ENCODE data around the gene TBX4. TPM values are rescaled to one million over a fixed set of nuclear protein-coding genes. Genes with fewer than 3 reads are reported as not detected.
A peak's percentile ranks its signal among the peaks of the same experiment; 100 is the strongest.
"Not testable (repeated sequence)": the region's sequence is repeated elsewhere in the genome, so short reads cannot be mapped to it uniquely, and the experiment has no call there.

Gene TBX4
- total RNA-seq, 1 donor from 2014 or later, result not detected

GRCh38 chr17:61431594-61432311 lies 20.5 kb upstream of the TBX4 start:
- no peak for ATAC-seq

GRCh38 chr17:61436273-61436672 lies 15.9 kb upstream of the TBX4 start:
- ATAC-seq, result no peak

- no peak for ATAC-seq
Observed at GRCh38 chr17:61436995-61437704, 15.1 kb upstream of the TBX4 start.

- ATAC-seq, result no peak
Observed at GRCh38 chr17:61440697-61441096, 11.5 kb upstream of the TBX4 start.

GRCh38 chr17:61441507-61441906 lies 10.7 kb upstream of the TBX4 start:
- not testable (repeated sequence) for ATAC-seq

GRCh38 chr17:61442136-61442775 lies 10.0 kb upstream of the TBX4 start:
- no peak for ATAC-seq

- no peak for ATAC-seq
Observed at GRCh38 chr17:61442878-61443474, 9.2 kb upstream of the TBX4 start.

GRCh38 chr17:61443475-61443882 lies 8.7 kb upstream of the TBX4 start:
- ATAC-seq, result no peak

- ATAC-seq, result no peak
Observed at GRCh38 chr17:61444075-61444474, 8.1 kb upstream of the TBX4 start.

GRCh38 chr17:61444831-61445230 lies 7.4 kb upstream of the TBX4 start:
- ATAC-seq, result peak; percentile 73

GRCh38 chr17:61447358-61447757 lies 4.9 kb upstream of the TBX4 start:
- ATAC-seq, result no peak

- ATAC-seq, result no peak
Observed at GRCh38 chr17:61448042-61448441, 4.2 kb upstream of the TBX4 start.

GRCh38 chr17:61449140-61449539 lies 3.1 kb upstream of the TBX4 start:
- ATAC-seq, result not testable (repeated sequence)

GRCh38 chr17:61449707-61450640 lies 2.2 kb upstream of the TBX4 start:
- ATAC-seq, result no peak

GRCh38 chr17:61450641-61451537 lies 1.3 kb upstream of the TBX4 start:
- no peak for ATAC-seq

GRCh38 chr17:61451538-61452300 lies 503 bp upstream of the TBX4 start:
- ATAC-seq, result no peak

- ATAC-seq, result no peak
Observed at GRCh38 chr17:61453566-61454380, 1.6 kb downstream of the TBX4 start.

GRCh38 chr17:61454381-61455323 lies 2.4 kb downstream of the TBX4 start:
- ATAC-seq, result no peak
